ENCODE measurements around the gene TGIF1.

Gene TGIF1

GRCh38 chr18:3455907-3456685 lies 6.1 kb downstream of the TGIF1 start:
- H3K27ac ChIP-seq: no peak overlapping the region
- no peaks in the 10 kb centered on the region for H3K27me3 ChIP-seq (replicated peaks)
- no peak overlapping the region for H3K4me3 ChIP-seq (ENCODE audit: low read depth, low read length)
- TF ChIP-seq CTCF (IDR thresholded peaks at IDR 0.05; ENCODE audit: low read depth, low read length, missing control alignments): no peak
- in situ Hi-C loops (cut with HindIII; ENCODE audit: low pct_ligation_motif_present, low sequenced_read_pairs): no loop called here
- no peak for DNase-seq
- peaks cover 24% of the 10 kb centered on the region for H3K36me3 ChIP-seq (replicated peaks)

- Histone ChIP-seq H3K36me3 (replicated peaks) (peaks cover 24% of the 10 kb centered on the region), H3K4me3 (ENCODE audit: low read depth, low read length) (no peak overlapping the region), H3K27me3 (replicated peaks) (no peaks in the 10 kb centered on the region), H3K27ac (no peak overlapping the region)
- no peak for DNase-seq
- in situ Hi-C loops (cut with HindIII; ENCODE audit: low pct_ligation_motif_present, low sequenced_read_pairs): no loop called here
- TF ChIP-seq CTCF (IDR thresholded peaks at IDR 0.05; ENCODE audit: low read depth, low read length, missing control alignments): no peak
Observed at GRCh38 chr18:3456686-3457069, 6.7 kb downstream of the TGIF1 start.

GRCh38 chr18:3457261-3457724 lies 7.3 kb downstream of the TGIF1 start:
- no peaks in the 10 kb centered on the region for H3K27me3 ChIP-seq (replicated peaks)
- no peak for DNase-seq
- no peak overlapping the region for H3K27ac ChIP-seq
- in situ Hi-C loops (cut with HindIII; ENCODE audit: low pct_ligation_motif_present, low sequenced_read_pairs): no loop called here
- H3K36me3 ChIP-seq (replicated peaks): peaks cover 24% of the 10 kb centered on the region
- no peak overlapping the region for H3K4me3 ChIP-seq (ENCODE audit: low read depth, low read length)
- TF ChIP-seq CTCF (IDR thresholded peaks at IDR 0.05; ENCODE audit: low read depth, low read length, missing control alignments): no peak

- TF ChIP-seq CTCF (IDR thresholded peaks at IDR 0.05; ENCODE audit: low read depth, low read length, missing control alignments): no peak
- DNase-seq: no peak
- no peak overlapping the region for H3K27ac ChIP-seq
- peaks cover 24% of the 10 kb centered on the region for H3K36me3 ChIP-seq (replicated peaks)
- in situ Hi-C loops (cut with HindIII; ENCODE audit: low pct_ligation_motif_present, low sequenced_read_pairs): no loop called here
- H3K27me3 ChIP-seq (replicated peaks): no peaks in the 10 kb centered on the region
- no peak overlapping the region for H3K4me3 ChIP-seq (ENCODE audit: low read depth, low read length)
Observed at GRCh38 chr18:3458378-3458777, 8.4 kb downstream of the TGIF1 start.

- Histone ChIP-seq H3K4me3 (ENCODE audit: low read depth, low read length) (no peak overlapping the region), H3K27ac (no peak overlapping the region), H3K36me3 (replicated peaks) (peaks cover 24% of the 10 kb centered on the region), H3K27me3 (replicated peaks) (no peaks in the 10 kb centered on the region)
- in situ Hi-C loops (cut with HindIII; ENCODE audit: low pct_ligation_motif_present, low sequenced_read_pairs): no loop called here
- no peak for TF ChIP-seq CTCF (IDR thresholded peaks at IDR 0.05; ENCODE audit: low read depth, low read length, missing control alignments)
- DNase-seq: no peak
Observed at GRCh38 chr18:3458952-3459853, 9.2 kb downstream of the TGIF1 start.

Data from brain microvascular endothelial cell (primary cell).